Measurements from ENCODE around the gene ZDHHC9. TPM values are rescaled to one million over a fixed set of nuclear protein-coding genes. Genes with fewer than 3 reads are reported as not detected.

The ZDHHC9 gene
- total and polyA plus RNA-seq, 2 of the 4 experiments (the other 2 are of a cell fraction) = 17.7 to 28.4 TPM

DNA sequence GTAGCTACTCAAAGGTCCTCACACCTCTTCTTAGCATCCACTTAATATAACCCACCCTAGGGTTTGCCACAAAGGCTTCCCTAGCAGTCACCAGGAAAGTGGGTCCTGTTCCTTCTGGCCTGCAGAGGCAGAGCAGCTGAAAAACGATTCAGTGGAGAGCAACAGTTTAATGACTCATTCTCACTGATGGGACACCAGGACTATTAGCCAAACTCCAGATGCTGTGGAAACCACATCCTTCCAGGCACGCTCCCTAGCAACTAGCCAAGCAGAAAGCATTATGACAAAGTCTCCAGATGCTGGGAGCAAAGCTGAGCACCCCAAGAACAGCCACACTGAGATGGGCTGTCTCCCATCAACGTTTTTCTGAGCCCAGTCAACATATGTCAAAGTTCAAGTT lies 32.0 kb upstream of the ZDHHC9 start:
- Histone ChIP-seq H3K14ac (replicated peaks; ENCODE audit: low read depth, low read length) (no peak overlapping the region), H3K18ac (ENCODE audit: low read depth, low read length) (no peak overlapping the region), H2AFZ (replicated peaks; ENCODE audit: low read length, poor library complexity) (peak overlapping the region; percentile 40), H3K9ac (ENCODE audit: low read depth, low read length) (no peak overlapping the region), H3K36me3 (ENCODE audit: control insufficient read depth, insufficient read depth, low read length) (no peaks in the 10 kb centered on the region), H2BK15ac (ENCODE audit: low read depth, low read length) (no peak overlapping the region), H3K27me3 (ENCODE audit: control insufficient read depth, insufficient read depth, low read length) (peaks cover 15% of the 10 kb centered on the region), H3K56ac (ENCODE audit: extremely low read depth, insufficient read depth, low read length) (no peak overlapping the region), H2AK5ac (ENCODE audit: low read depth, low read length) (no peak overlapping the region), H4K91ac (ENCODE audit: insufficient read depth, low read depth, low read length) (no peak overlapping the region), H3K27ac (ENCODE audit: insufficient read depth, low read length) (no peak overlapping the region), H2BK20ac (ENCODE audit: low read depth, low read length) (no peak overlapping the region), H4K5ac (ENCODE audit: low read depth, low read length) (no peak overlapping the region), H3K23ac (ENCODE audit: low read depth, low read length) (no peak overlapping the region), H3K79me1 (ENCODE audit: low read depth in 1 of 2, low read length in 2 of 2) (no peaks in the 10 kb centered on the region), H2BK120ac (ENCODE audit: low read depth, low read length) (no peak overlapping the region), H3K4me1 (ENCODE audit: control insufficient read depth, insufficient read depth, low read length) (no peaks in the 10 kb centered on the region), H2AK9ac (replicated peaks; ENCODE audit: low read depth, low read length, poor library complexity) (no peak overlapping the region), H4K20me1 (ENCODE audit: insufficient read depth, low read length) (no peaks in the 10 kb centered on the region), H3K4me2 (ENCODE audit: low read depth, low read length) (no peak overlapping the region), H3K9me1 (ENCODE audit: insufficient read depth, low read length) (peaks cover 4% of the 10 kb centered on the region; the same call in 1 of the 2 replicates), H4K8ac (ENCODE audit: low read depth in 2 of 2, low read length in 2 of 2) (no peak overlapping the region), H3K4me3 (ENCODE audit: insufficient read depth, low read depth, low read length) (no peak overlapping the region), H2BK5ac (ENCODE audit: low read depth, low read length, poor library complexity, severe bottlenecking) (no peak overlapping the region), H3K4ac (ENCODE audit: low read depth, low read length) (no peak overlapping the region), H3K9me3 (ENCODE audit: control insufficient read depth, insufficient read depth, low read length) (no peaks in the 10 kb centered on the region)
- POLR2A ChIA-PET (ENCODE audit: unreplicated experiment) = no interaction called here
- TF ChIP-seq NFE2L2 (IDR thresholded peaks at IDR 0.05; ENCODE audit: low read depth, low read length) = no peak
- TF ChIP-seq BHLHE40 (IDR thresholded peaks at IDR 0.05; ENCODE audit: low read depth, low read length) = 0 out of 2 replicates have a peak, but pooled peaks have one; percentile 12
- no CpG with 5 or more reads among the region's 3 CpGs for WGBS, 2 experiments (ENCODE audit: extremely low coverage in 2 of 2, insufficient read length in 1 of 2)
- ATAC-seq (ENCODE audit: low read depth) (peak; percentile 82), DNase-seq (peak; percentile 76)
- CTCF ChIA-PET = no interaction called here
- dilution Hi-C loops (cut with HindIII; ENCODE audit: low sequenced_read_pairs, unreplicated experiment) (no loop called here), intact Hi-C loops (cut with micrococcal nuclease) (no loop called here), in situ Hi-C loops (cut with MboI; ENCODE audit: low sequenced_read_pairs) (no loop called here)
- no TSS peak for BruUV-seq (replicated peaks)

All from IMR-90 (cell line).